ENCODE measurements around the gene ZNF254. TPM values are rescaled to one million over a fixed set of nuclear protein-coding genes. Genes with fewer than 3 reads are reported as not detected.

ZNF254 gene
- total RNA-seq, 1 experiment from 2014 or later, result 35.1 TPM

DNA sequence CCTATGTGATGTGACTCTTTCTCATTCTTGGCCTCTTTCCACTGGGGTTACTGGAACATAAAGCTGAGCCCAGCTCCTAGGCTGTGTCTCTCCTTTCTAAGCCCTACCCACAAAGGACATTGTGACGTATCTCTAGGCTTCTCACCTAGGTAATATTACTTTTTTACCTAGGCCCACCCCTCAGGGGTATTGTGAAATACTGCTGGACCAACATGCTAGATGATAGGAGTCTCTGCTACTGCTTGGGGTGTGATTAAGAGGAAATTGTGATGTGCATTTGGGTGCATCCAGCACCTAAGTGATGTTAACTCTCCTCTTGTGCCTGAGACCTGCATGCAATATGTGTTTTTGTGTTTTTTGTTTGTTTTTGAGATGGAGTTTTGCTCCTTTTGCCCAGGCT lies 22.8 kb upstream of the ZNF254 start:
- H3K4me3 ChIP-seq (ENCODE audit: low read length), result no peak overlapping the region
- no peaks in the 10 kb centered on the region for H3K79me2 ChIP-seq (ENCODE audit: low read length)
- H3K4me1 ChIP-seq (ENCODE audit: low read length), result no peaks in the 10 kb centered on the region

GRCh38 chr19:24065243-24065642 lies 21.7 kb upstream of the ZNF254 start:
- Histone ChIP-seq H3K27ac (ENCODE audit: low read length) (no peak overlapping the region), H3K79me2 (ENCODE audit: low read length) (no peaks in the 10 kb centered on the region), H3K9me2 (replicated peaks; ENCODE audit: insufficient read depth, low read length) (no peaks in the 10 kb centered on the region), H3K36me3 (ENCODE audit: insufficient read depth, low read length) (peaks cover 39% of the 10 kb centered on the region), H4K20me1 (ENCODE audit: insufficient read depth, low read depth, low read length) (no peaks in the 10 kb centered on the region), H3K9ac (ENCODE audit: low read length) (no peak overlapping the region), H2AFZ (ENCODE audit: low read length) (no peak overlapping the region), H3K9me3 (ENCODE audit: low read length) (no peaks in the 10 kb centered on the region), H3K27me3 (ENCODE audit: low read length) (no peaks in the 10 kb centered on the region), H3K4me2 (ENCODE audit: low read depth, low read length, poor library complexity, severe bottlenecking) (no peak overlapping the region), H3K4me1 (ENCODE audit: low read length) (no peaks in the 10 kb centered on the region), H3K4me3 (ENCODE audit: low read length) (no peak overlapping the region)
- no peak for DNase-seq

More for the DNA sequence above, 22.8 kb upstream of the ZNF254 start:
- Histone ChIP-seq H4K20me1 (ENCODE audit: insufficient read depth, low read depth, low read length) (no peaks in the 10 kb centered on the region), H3K9me3 (ENCODE audit: low read length) (no peaks in the 10 kb centered on the region), H3K27ac (ENCODE audit: low read length) (no peak overlapping the region), H3K9ac (ENCODE audit: low read length) (no peak overlapping the region), H3K27me3 (ENCODE audit: low read length) (no peaks in the 10 kb centered on the region), H3K36me3 (ENCODE audit: insufficient read depth, low read length) (peaks cover 41% of the 10 kb centered on the region), H3K4me2 (ENCODE audit: low read depth, low read length, poor library complexity, severe bottlenecking) (no peak overlapping the region), H3K9me2 (replicated peaks; ENCODE audit: insufficient read depth, low read length) (no peaks in the 10 kb centered on the region), H2AFZ (ENCODE audit: low read length) (no peak overlapping the region)
- DNase-seq, result no peak

DNA sequence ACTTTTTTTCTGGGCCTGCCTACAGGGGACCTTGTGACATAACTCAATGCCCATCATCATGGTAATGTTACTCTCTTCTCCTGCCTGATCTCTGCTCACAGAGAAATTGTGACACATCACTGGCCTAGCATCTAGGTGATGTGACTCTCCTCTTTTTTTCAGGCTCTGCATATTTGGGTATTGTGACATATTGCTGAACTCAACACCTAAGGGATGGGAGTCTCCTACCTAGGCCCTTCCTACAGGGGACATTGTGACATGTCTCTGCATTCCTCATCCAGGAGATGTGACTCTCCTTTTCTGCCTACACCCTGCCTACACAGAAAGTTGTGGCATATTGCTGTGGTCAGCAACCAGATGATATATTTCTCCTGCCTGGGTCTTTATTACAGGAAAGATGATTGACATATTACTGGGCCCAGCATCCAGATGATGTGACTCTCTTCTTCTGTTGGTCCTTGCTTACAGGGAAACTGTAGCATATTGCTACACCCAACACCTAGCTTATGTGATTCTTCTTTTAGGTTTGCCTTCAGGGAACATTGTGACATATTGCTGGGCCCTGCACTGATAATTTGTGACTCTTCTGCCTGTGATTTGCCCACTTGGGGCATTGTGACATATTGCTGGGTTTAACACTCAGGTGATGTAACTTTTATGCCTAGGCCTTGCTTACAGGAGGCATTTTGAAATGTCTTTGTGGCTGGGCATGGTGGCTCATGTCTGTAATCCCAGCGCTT lies 21.0 kb upstream of the ZNF254 start:
- no peak for DNase-seq
- Histone ChIP-seq H3K27ac (ENCODE audit: low read length) (no peak overlapping the region), H3K4me3 (ENCODE audit: low read length) (no peak overlapping the region), H4K20me1 (ENCODE audit: insufficient read depth, low read depth, low read length) (no peaks in the 10 kb centered on the region), H3K9me2 (replicated peaks; ENCODE audit: insufficient read depth, low read length) (no peaks in the 10 kb centered on the region), H3K4me2 (ENCODE audit: low read depth, low read length, poor library complexity, severe bottlenecking) (no peak overlapping the region), H3K79me2 (ENCODE audit: low read length) (no peaks in the 10 kb centered on the region), H3K9me3 (ENCODE audit: low read length) (no peaks in the 10 kb centered on the region), H3K36me3 (ENCODE audit: insufficient read depth, low read length) (peaks cover 39% of the 10 kb centered on the region), H3K27me3 (ENCODE audit: low read length) (no peaks in the 10 kb centered on the region), H3K9ac (ENCODE audit: low read length) (no peak overlapping the region), H3K4me1 (ENCODE audit: low read length) (no peaks in the 10 kb centered on the region), H2AFZ (ENCODE audit: low read length) (no peak overlapping the region)

DNA sequence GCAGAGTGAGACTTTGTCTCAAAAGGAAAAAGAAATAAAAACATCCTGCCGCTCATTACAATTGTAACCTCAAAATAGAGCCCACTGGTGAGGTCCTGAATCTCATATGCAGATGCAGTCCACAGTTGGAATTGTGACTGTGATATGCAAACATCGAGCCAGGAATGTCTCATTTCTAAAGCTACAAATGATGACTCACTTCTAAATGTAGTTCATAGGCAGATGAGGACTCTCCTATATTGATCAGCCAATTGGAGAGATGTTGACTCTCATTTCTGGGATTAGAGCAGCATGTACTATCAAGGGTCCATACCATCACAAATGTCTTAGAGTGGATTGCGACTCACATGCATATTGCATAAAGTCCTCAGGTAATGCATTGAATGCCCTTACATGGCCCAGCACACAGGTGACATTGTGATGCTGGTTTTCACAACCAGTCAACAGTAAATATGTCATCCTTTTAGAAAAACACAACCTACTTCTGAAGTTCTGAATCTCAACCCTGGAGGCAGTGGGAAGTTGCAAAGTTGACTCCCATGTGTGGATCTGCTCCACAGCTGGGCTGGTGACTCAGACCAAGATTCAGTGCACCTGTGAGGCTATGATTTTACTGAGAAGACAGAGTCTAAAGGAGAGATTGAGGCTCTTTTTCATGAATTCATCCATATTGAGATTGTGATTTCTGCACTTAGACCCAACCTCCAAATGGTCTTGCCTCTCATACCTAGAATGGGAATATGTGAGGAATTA lies 16.9 kb upstream of the ZNF254 start:
- H3K9me2 ChIP-seq (replicated peaks; ENCODE audit: insufficient read depth, low read length), result no peaks in the 10 kb centered on the region
- H3K36me3 ChIP-seq (ENCODE audit: insufficient read depth, low read length), result peaks cover 70% of the 10 kb centered on the region
- no peak overlapping the region for H3K9ac ChIP-seq (ENCODE audit: low read length)
- no peaks in the 10 kb centered on the region for H3K4me1 ChIP-seq (ENCODE audit: low read length)
- no peaks in the 10 kb centered on the region for H3K79me2 ChIP-seq (ENCODE audit: low read length)
- no peaks in the 10 kb centered on the region for H3K27me3 ChIP-seq (ENCODE audit: low read length)
- DNase-seq, result no peak
- H3K4me2 ChIP-seq (ENCODE audit: low read depth, low read length, poor library complexity, severe bottlenecking), result no peak overlapping the region
- no peak overlapping the region for H2AFZ ChIP-seq (ENCODE audit: low read length)
- no peaks in the 10 kb centered on the region for H4K20me1 ChIP-seq (ENCODE audit: insufficient read depth, low read depth, low read length)
- H3K4me3 ChIP-seq (ENCODE audit: low read length), result no peak overlapping the region
- H3K27ac ChIP-seq (ENCODE audit: low read length), result no peak overlapping the region
- no peaks in the 10 kb centered on the region for H3K9me3 ChIP-seq (ENCODE audit: low read length)

DNA sequence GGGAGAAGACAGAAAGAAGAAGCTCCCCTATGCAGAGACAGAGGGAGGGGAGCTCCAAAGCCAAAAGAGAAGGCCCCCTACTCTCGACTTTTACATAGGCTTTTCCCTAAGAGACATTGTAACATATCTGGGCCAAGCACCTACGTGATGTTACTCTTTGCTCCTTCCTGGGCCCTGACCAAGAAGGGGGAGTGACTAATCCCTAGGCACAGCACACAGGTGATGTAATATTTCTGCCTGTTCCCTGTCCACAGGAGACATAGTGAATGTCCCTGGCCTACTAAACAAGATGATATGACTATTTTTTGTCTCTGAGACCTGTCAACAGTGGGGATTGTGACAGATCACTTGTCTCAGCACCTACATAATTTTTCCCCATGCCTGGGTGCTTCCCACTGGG lies 15.9 kb upstream of the ZNF254 start:
- Histone ChIP-seq H2AFZ (ENCODE audit: low read length) (no peak overlapping the region), H3K4me1 (ENCODE audit: low read length) (no peaks in the 10 kb centered on the region), H3K27ac (ENCODE audit: low read length) (no peak overlapping the region), H4K20me1 (ENCODE audit: insufficient read depth, low read depth, low read length) (no peaks in the 10 kb centered on the region), H3K9me3 (ENCODE audit: low read length) (no peaks in the 10 kb centered on the region), H3K36me3 (ENCODE audit: insufficient read depth, low read length) (peaks cover 63% of the 10 kb centered on the region), H3K4me3 (ENCODE audit: low read length) (no peak overlapping the region), H3K9me2 (replicated peaks; ENCODE audit: insufficient read depth, low read length) (no peaks in the 10 kb centered on the region), H3K27me3 (ENCODE audit: low read length) (no peaks in the 10 kb centered on the region), H3K79me2 (ENCODE audit: low read length) (no peaks in the 10 kb centered on the region), H3K9ac (ENCODE audit: low read length) (no peak overlapping the region), H3K4me2 (ENCODE audit: low read depth, low read length, poor library complexity, severe bottlenecking) (no peak overlapping the region)
- DNase-seq, result no peak

- Histone ChIP-seq H4K20me1 (ENCODE audit: insufficient read depth, low read depth, low read length) (no peaks in the 10 kb centered on the region), H3K4me2 (ENCODE audit: low read depth, low read length, poor library complexity, severe bottlenecking) (no peak overlapping the region), H3K36me3 (ENCODE audit: insufficient read depth, low read length) (peaks cover 51% of the 10 kb centered on the region), H2AFZ (ENCODE audit: low read length) (no peak overlapping the region), H3K27me3 (ENCODE audit: low read length) (no peaks in the 10 kb centered on the region), H3K79me2 (ENCODE audit: low read length) (no peaks in the 10 kb centered on the region), H3K4me1 (ENCODE audit: low read length) (no peaks in the 10 kb centered on the region), H3K4me3 (ENCODE audit: low read length) (no peak overlapping the region), H3K9me3 (ENCODE audit: low read length) (no peaks in the 10 kb centered on the region), H3K27ac (ENCODE audit: low read length) (no peak overlapping the region), H3K9ac (ENCODE audit: low read length) (no peak overlapping the region), H3K9me2 (replicated peaks; ENCODE audit: insufficient read depth, low read length) (no peaks in the 10 kb centered on the region)
- no peak for DNase-seq
These were observed 14.3 kb upstream of the ZNF254 start for GRCh38 chr19:24072720-24073119.

DNA sequence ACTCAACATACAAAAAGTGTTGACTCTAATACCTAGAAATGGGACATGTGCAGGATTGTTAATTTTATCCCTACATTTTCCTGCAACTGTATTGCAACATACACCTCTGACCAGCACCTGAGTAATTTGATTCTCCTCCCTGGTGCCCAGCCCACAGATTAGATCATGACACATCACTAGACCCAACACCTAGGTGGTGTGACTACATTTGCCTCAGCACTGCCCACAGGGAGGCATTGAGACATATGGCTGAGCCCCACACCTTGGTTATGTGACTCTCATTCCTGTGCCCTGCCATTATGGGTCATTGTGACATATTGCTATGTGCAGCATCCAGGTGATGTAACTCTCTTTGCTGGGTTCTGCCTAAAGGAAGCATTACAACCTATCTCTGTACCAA lies 13.2 kb upstream of the ZNF254 start:
- H3K79me2 ChIP-seq (ENCODE audit: low read length), result no peaks in the 10 kb centered on the region
- H3K9me3 ChIP-seq (ENCODE audit: low read length), result no peaks in the 10 kb centered on the region
- no peak overlapping the region for H2AFZ ChIP-seq (ENCODE audit: low read length)
- DNase-seq, result no peak
- no peaks in the 10 kb centered on the region for H3K27me3 ChIP-seq (ENCODE audit: low read length)
- no peaks in the 10 kb centered on the region for H3K4me1 ChIP-seq (ENCODE audit: low read length)
- no peak overlapping the region for H3K9ac ChIP-seq (ENCODE audit: low read length)
- no peaks in the 10 kb centered on the region for H4K20me1 ChIP-seq (ENCODE audit: insufficient read depth, low read depth, low read length)
- no peak overlapping the region for H3K4me2 ChIP-seq (ENCODE audit: low read depth, low read length, poor library complexity, severe bottlenecking)
- H3K4me3 ChIP-seq (ENCODE audit: low read length), result no peak overlapping the region
- no peaks in the 10 kb centered on the region for H3K9me2 ChIP-seq (replicated peaks; ENCODE audit: insufficient read depth, low read length)
- peaks cover 42% of the 10 kb centered on the region for H3K36me3 ChIP-seq (ENCODE audit: insufficient read depth, low read length)
- no peak overlapping the region for H3K27ac ChIP-seq (ENCODE audit: low read length)

DNA sequence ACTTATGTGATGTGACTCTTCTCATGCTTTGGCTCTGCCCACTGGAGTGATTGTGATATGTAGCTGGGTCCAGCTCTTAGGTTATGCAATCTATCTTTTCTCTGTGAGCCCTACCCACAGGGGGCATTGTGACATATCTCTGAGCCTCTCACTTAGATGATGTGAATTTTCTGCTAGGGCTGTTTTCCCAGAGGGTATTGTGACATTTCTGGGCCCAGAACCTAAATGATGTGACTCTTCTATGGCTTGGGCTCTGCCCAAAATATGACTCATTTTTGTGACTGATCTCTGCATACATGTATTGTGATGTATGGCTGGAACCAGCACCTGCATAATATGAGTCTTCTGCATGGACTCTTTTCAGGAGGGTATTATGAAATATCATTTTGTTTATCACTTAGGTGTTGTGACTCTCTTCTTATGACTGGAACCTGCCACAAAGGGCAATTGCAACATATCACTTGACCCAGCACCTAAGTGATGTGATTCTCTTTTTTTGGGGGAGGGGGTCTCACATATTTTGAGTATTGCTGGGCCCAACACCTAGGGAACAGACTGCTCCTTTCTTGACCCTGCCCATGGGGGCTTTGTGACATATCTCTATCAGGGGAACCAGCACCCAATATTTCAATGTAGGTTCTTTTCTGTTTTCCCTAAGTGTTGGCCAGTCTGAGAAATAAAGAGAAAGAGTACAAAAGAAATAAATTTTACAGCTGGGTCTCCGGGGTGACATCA lies 12.1 kb upstream of the ZNF254 start:
- H3K4me3 ChIP-seq (ENCODE audit: low read length), result no peak overlapping the region
- H3K4me1 ChIP-seq (ENCODE audit: low read length), result no peaks in the 10 kb centered on the region
- H4K20me1 ChIP-seq (ENCODE audit: insufficient read depth, low read depth, low read length), result no peaks in the 10 kb centered on the region
- no peak overlapping the region for H3K9ac ChIP-seq (ENCODE audit: low read length)
- DNase-seq, result no peak
- no peaks in the 10 kb centered on the region for H3K9me2 ChIP-seq (replicated peaks; ENCODE audit: insufficient read depth, low read length)
- no peak overlapping the region for H3K27ac ChIP-seq (ENCODE audit: low read length)
- H3K27me3 ChIP-seq (ENCODE audit: low read length), result no peaks in the 10 kb centered on the region
- H2AFZ ChIP-seq (ENCODE audit: low read length), result no peak overlapping the region
- no peak overlapping the region for H3K4me2 ChIP-seq (ENCODE audit: low read depth, low read length, poor library complexity, severe bottlenecking)
- H3K36me3 ChIP-seq (ENCODE audit: insufficient read depth, low read length), result peaks cover 42% of the 10 kb centered on the region
- no peaks in the 10 kb centered on the region for H3K9me3 ChIP-seq (ENCODE audit: low read length)
- no peaks in the 10 kb centered on the region for H3K79me2 ChIP-seq (ENCODE audit: low read length)
